Gastrocnemius medialis (tissue), 4 donors: ENCODE results near the gene SARS1. TPM values are rescaled to one million over a fixed set of nuclear protein-coding genes. Genes with fewer than 3 reads are reported as not detected.

Experiments
- ATAC-seq, 2 donors: fragments of 150-250 bp; one replicate each; pipeline ENCODE4 v1.9.1; 2016
- DNase-seq, 2 donors: peaks; one replicate each; pipeline ENCODE4 v3.0.0-alpha.2; 2019
- H3K27ac ChIP-seq, 4 donors: fragments of 200-600 bp; sonication (generic); 1 replicate in 1 of 4; 2 replicates in 3 of 4; pipeline ENCODE4 v1.5.1; 2016 to 2018; ENCODE audit warnings: mild to moderate bottlenecking in 2 of 4, moderate library complexity in 1 of 4
- H3K27me3 ChIP-seq, 3 donors: fragments of 200-600 bp; sonication (generic) in 2 of 3; 1 replicate in 1 of 3; 2 replicates in 2 of 3; pipeline versions ENCODE4 v1.5.1 to v1.6.0; 2016 to 2019; ENCODE audit warnings: mild to moderate bottlenecking in 1 of 3, moderate library complexity in 1 of 3
- H3K36me3 ChIP-seq, 2 donors: fragments of 200-600 bp; sonication (generic) in 1 of 2; one replicate each; pipeline ENCODE4 v1.5.1; 2017 to 2018
- H3K4me1 ChIP-seq, 2 donors: fragments of 200-600 bp; sonication (generic) in 1 of 2; one replicate each; pipeline ENCODE4 v1.5.1; 2016 to 2017; ENCODE audit warnings: mild to moderate bottlenecking in 2 of 2
- H3K4me3 ChIP-seq, 4 donors: fragments of 200-600 bp; sonication (generic) in 3 of 4; 1 replicate in 1 of 4; 2 replicates in 3 of 4; pipeline ENCODE4 v1.5.1; 2016 to 2019; ENCODE audit warnings: mild to moderate bottlenecking in 2 of 4
- H3K9me3 ChIP-seq, 3 donors: fragments of 200-600 bp; sonication (generic) in 2 of 3; 1 replicate in 1 of 3; 2 replicates in 2 of 3; pipeline ENCODE4 v1.5.1; 2016 to 2019
- POLR2A ChIP-seq, 2 donors: fragments of 450-650 bp; IDR thresholded peaks; one replicate each; pipeline ENCODE4 v1.6.1; 2017; ENCODE audit warnings: antibody characterized with exemption in 2 of 2, mild to moderate bottlenecking in 2 of 2, moderate library complexity in 2 of 2
- in situ Hi-C, 4 donors: fragments of 200-750 bp; cut with MboI; loops; one replicate each; pipeline versions ENCODE4 v1.15.0 to v1.8.0; 2017; ENCODE audit warnings: low sequenced_read_pairs in 4 of 4
- intact Hi-C: fragments of 100-400 bp; cut with DNase I; formaldehyde crosslinking; loops from one replicate; pipeline ENCODE4 v1.15.1; 2023; ENCODE audit warnings: low total_unique reads
- total RNA-seq, 4 donors: library from RNA; depleted of rRNA; stranded (reverse); fragments of >200 nt; gene quantifications; one replicate each; pipeline versions ENCODE4 v1.1.0 to v1.2.3, GENCODE V29; 2016
- TF ChIP-seq, protein P1 (sequence below), 5 experiments: fragments of 450-650 bp in 3 of 5; fragments of 200-600 bp in 2 of 5; sonication (generic) in 2 of 5; IDR thresholded peaks in 4 of 5; conservative IDR thresholded peaks in 1 of 5; 1 replicate in 4 of 5; 2 replicates in 1 of 5; pipeline ENCODE4 v1.5.1; 2016 to 2019; ENCODE audit warnings: antibody characterized with exemption in 5 of 5, mild to moderate bottlenecking in 3 of 5, moderate library complexity in 3 of 5

SARS1 gene
- total RNA-seq, 4 donors from 2014 or later: 97.6 to 116 (median 98.7) TPM

DNA sequence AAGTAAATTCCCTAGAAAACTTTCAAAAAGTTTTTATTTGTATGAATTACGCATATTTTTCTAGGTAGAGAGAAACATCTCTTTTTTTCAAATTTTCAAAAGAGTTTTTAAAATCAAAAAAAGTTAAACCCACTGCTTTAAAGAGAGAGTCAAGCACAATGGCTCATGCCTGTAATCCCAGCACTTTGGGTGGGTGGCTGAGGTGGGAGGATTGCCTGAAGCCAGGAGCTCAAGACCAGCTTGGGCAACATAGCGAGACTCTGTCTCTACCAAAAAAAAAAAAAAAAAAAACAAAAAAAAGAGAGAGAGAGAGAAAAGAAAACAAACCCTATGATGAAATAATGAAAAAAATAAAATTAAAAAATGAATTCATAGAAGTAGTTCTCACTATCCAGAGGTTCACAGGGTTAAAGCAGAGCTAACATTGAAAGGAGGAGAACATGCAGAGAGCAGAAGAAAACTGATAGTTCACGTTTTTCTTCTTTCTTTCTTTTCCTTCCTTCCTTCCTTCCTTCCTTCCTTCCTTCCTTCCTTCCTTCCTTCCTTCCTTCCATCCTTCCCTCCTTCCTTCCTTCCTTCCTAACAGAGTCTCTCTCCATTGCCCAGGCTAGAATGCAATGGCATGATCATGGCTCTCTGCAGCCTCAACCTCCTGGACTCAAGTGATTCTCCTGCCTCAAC, 30.5 kb upstream of the SARS1 start:
- ATAC-seq (no peak), DNase-seq (no peak)
- no peaks in the 10 kb centered on the region for H3K4me1 ChIP-seq
- H3K36me3 ChIP-seq: no peaks in the 10 kb centered on the region
- no peaks in the 10 kb centered on the region for H3K9me3 ChIP-seq
- intact Hi-C loops (no loop called here), in situ Hi-C loops (no loop called here)
- TF ChIP-seq POLR2A (IDR thresholded peaks at IDR 0.05): no peak
- TF ChIP-seq, protein P1, sequence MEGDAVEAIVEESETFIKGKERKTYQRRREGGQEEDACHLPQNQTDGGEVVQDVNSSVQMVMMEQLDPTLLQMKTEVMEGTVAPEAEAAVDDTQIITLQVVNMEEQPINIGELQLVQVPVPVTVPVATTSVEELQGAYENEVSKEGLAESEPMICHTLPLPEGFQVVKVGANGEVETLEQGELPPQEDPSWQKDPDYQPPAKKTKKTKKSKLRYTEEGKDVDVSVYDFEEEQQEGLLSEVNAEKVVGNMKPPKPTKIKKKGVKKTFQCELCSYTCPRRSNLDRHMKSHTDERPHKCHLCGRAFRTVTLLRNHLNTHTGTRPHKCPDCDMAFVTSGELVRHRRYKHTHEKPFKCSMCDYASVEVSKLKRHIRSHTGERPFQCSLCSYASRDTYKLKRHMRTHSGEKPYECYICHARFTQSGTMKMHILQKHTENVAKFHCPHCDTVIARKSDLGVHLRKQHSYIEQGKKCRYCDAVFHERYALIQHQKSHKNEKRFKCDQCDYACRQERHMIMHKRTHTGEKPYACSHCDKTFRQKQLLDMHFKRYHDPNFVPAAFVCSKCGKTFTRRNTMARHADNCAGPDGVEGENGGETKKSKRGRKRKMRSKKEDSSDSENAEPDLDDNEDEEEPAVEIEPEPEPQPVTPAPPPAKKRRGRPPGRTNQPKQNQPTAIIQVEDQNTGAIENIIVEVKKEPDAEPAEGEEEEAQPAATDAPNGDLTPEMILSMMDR (IDR thresholded peaks at IDR 0.05 in 4 of 5, conservative IDR thresholded peaks at IDR 0.05 in 1 of 5): no peak
- H3K27me3 ChIP-seq: no peaks in the 10 kb centered on the region
- no peak overlapping the region for H3K4me3 ChIP-seq
- H3K27ac ChIP-seq: no peak overlapping the region

DNA sequence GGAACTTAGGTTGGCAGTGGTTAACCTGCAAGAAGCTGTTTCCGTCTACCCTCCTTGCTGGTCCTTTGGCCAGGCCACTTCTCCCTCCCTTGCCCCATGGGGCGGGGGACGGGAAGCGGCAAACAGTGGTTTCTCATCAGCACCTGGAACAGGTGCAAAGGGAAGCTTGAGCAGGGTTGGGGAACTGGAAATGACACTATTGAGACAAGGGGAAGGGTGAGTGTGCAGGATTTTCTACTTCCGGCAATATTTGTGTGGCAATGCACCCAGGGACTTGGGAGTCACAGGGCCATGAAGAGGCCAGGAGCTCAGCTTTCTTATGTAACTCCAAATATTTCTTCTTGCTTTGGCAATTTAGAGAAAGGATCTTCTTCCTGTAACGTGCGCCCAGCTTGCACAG, 29.0 kb upstream of the SARS1 start:
- DNase-seq (no peak), ATAC-seq (no peak)
- Histone ChIP-seq H3K36me3 (no peaks in the 10 kb centered on the region), H3K27ac (no peak overlapping the region), H3K4me3 (no peak overlapping the region), H3K9me3 (no peaks in the 10 kb centered on the region), H3K4me1 (no peaks in the 10 kb centered on the region), H3K27me3 (no peaks in the 10 kb centered on the region)
- in situ Hi-C loops: no loop called here
- intact Hi-C loops: no loop called here
- no peak for TF ChIP-seq POLR2A (IDR thresholded peaks at IDR 0.05)
- TF ChIP-seq, protein P1 (IDR thresholded peaks at IDR 0.05 in 4 of 5, conservative IDR thresholded peaks at IDR 0.05 in 1 of 5): no peak

DNA sequence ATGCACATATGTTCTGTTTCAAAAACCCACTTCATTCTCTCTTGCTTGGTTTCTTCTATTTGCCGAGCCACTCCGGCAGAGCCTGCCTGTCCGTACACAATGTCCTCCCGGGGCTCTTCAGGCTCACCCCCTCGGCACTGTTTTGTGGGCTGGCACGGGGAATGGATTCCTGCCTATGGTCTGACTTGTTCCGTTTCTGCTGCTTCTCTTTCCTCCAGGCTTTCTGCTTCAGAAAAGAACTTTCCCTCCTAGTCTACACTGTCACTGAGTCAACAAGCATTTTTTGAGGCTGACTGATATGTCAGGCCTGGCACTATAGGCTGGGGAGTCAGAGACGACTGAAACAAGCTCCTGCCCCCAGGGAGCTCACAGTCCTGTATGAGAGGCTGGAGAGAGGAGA, 28.4 kb upstream of the SARS1 start:
- TF ChIP-seq, protein P1 (IDR thresholded peaks at IDR 0.05 in 4 of 5, conservative IDR thresholded peaks at IDR 0.05 in 1 of 5): no peak
- no peak for TF ChIP-seq POLR2A (IDR thresholded peaks at IDR 0.05)
- in situ Hi-C loops: no loop called here
- Histone ChIP-seq H3K36me3 (no peaks in the 10 kb centered on the region), H3K27ac (no peak overlapping the region), H3K27me3 (no peaks in the 10 kb centered on the region), H3K4me1 (no peaks in the 10 kb centered on the region), H3K9me3 (no peaks in the 10 kb centered on the region), H3K4me3 (no peak overlapping the region)
- intact Hi-C loops: no loop called here
- DNase-seq: no peak
- ATAC-seq: no peak

DNA sequence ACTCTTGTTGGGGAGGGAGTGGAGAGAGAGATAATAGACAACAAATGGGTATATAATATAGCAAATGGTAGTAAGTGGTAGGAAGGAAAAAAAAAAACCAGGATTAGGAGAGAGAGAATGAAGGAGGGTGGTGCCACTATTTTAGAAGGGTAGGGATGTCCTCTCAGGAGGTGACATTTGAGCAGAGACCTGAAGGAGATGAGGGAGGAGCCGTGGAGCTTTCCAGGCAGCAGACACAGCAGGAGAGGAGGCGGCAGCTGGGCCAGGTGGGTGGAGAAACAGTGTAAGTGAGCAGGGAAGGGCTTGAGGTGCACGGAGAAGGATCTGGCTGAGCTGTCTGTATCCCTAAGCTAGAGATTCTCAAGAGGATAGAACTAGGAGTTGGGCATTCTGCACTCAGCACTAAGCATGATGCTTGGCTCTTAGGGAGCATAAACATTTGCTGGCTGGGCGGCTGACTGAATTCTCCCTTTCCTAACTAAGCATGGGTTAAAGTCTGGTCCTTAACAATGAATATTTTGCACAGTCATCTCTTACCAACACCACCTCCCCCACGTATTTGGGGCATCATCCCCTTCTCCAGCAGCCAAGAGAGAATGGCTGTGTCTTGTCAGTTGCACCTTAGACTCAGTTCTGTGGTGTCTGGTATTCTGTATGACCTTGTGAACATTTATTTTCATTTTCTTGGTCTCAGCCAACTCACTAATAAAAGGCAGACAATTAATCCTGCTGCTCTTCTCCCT, 27.6 kb upstream of the SARS1 start:
- Histone ChIP-seq H3K4me1 (no peaks in the 10 kb centered on the region), H3K4me3 (no peak overlapping the region), H3K36me3 (no peaks in the 10 kb centered on the region), H3K27ac (no peak overlapping the region), H3K27me3 (no peaks in the 10 kb centered on the region), H3K9me3 (no peaks in the 10 kb centered on the region)
- ATAC-seq (no peak), DNase-seq (no peak)
- TF ChIP-seq POLR2A (IDR thresholded peaks at IDR 0.05): no peak
- TF ChIP-seq, protein P1 (IDR thresholded peaks at IDR 0.05 in 4 of 5, conservative IDR thresholded peaks at IDR 0.05 in 1 of 5): no peak
- in situ Hi-C loops: no loop called here
- intact Hi-C loops: no loop called here
